Tongue (tissue), 2 donors: ENCODE results near the gene PDHX. TPM values are rescaled to one million over a fixed set of nuclear protein-coding genes. Genes with fewer than 3 reads are reported as not detected.
A peak's percentile ranks its signal among the peaks of the same experiment; 100 is the strongest.
"Not testable (repeated sequence)": the region's sequence is repeated elsewhere in the genome, so short reads cannot be mapped to it uniquely, and the experiment has no call there.

Experiments
- DNase-seq: peaks from one replicate; pipeline ENCODE4 v3.0.0-alpha.2; 2015
- total RNA-seq: library from RNA; depleted of rRNA; stranded (reverse); fragments of >200 nt; gene quantifications from one replicate; pipeline ENCODE4 v1.2.3, GENCODE V29; 2014

Gene PDHX
- total RNA-seq, 1 donor from 2014 or later, result 35.5 TPM

DNA sequence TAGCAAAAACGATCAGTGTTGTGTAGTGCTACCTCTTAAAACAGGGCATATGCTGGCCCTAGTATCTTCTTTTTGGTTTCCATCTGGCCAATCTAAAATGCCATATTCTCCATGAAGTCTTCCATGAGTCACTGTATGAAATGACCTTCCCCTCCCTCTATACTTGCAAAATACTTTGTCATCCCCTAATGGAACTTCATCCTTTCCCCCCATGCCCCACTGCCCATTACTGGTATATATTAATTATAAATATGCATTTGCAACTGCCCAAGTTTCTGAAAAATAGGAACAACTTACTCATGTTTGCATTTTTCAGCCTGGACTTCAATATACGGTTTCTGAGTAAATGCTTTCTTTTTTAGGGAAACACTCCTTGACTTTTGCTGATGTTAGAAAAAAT, 4.7 kb upstream of the PDHX start:
- no peak for DNase-seq

- not testable (repeated sequence) for DNase-seq
Measured at GRCh38 chr11:34913556-34913955, 2.9 kb upstream of the PDHX start.

DNA sequence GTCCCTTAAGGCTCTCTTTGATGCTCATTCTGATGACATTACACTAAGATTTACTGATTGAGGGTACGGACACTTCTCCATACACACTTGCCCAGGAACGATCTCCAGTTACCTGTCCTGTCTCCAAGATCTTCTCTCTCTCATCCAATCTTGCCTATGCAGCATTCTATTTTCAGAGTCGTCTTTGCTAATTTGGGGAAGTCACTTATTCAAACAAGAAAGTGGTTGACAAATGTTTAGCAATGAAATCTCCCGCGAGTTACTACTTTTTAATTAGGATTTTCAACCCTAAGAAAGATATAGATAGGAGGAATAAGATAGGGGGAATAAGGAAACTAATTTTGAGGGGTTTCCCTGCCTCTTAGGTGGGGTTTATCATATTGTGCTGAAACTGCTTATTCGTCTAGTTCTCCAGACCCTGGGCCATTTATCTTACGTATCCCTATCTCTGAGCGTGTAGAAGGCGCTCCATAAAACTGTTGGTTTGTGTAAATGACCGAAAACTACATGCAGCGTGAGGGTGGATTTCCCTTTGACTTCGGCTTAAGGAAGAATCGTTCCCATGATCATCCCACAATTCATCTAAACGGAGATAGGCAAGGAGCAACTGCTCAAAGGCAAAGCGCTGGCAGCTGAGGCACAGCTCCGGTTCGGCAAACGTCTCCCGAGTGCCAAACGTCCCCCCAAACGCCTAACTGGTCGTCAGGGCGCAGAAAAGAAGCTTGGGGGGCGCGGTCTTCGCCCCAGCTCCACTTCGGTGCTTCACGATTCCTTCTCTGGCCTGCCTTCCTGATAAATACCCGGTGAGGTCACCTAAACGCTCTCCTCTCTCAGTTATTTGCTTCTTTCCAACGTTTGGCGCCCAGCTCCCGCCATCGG, 1.0 kb upstream of the PDHX start:
- peak; percentile 77 for DNase-seq

GRCh38 chr11:34916843-34917770, 689 bp downstream of the PDHX start:
- peak; percentile 33 for DNase-seq

GRCh38 chr11:34921156-34921555, 4.7 kb downstream of the PDHX start:
- DNase-seq, result no peak

DNA sequence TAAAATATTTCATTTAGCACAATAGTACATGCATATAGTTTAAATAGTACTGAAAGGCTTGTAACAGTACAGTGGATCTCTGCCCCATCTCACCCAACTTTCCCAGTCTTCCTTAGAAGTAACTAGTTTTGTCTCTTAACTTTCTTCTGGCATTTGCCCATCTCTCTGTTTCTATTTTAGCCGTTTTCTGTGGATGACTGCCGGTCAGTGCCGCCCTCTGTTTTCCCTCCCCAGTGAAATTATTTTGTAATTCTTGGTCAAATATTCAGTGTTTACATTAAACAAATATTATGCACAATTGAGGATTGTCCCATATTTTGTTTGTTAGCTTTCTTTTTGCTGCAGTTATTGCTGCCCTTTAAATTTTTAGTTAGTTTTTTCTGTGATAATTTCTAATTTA, 8.3 kb downstream of the PDHX start:
- DNase-seq, result no peak

GRCh38 chr11:34926101-34926830, 9.8 kb downstream of the PDHX start:
- DNase-seq, result peak; percentile 81

GRCh38 chr11:34926831-34927132, 10.4 kb downstream of the PDHX start:
- DNase-seq, result no peak

- DNase-seq, result no peak
Measured at GRCh38 chr11:34928268-34928959, 12.0 kb downstream of the PDHX start.

DNA sequence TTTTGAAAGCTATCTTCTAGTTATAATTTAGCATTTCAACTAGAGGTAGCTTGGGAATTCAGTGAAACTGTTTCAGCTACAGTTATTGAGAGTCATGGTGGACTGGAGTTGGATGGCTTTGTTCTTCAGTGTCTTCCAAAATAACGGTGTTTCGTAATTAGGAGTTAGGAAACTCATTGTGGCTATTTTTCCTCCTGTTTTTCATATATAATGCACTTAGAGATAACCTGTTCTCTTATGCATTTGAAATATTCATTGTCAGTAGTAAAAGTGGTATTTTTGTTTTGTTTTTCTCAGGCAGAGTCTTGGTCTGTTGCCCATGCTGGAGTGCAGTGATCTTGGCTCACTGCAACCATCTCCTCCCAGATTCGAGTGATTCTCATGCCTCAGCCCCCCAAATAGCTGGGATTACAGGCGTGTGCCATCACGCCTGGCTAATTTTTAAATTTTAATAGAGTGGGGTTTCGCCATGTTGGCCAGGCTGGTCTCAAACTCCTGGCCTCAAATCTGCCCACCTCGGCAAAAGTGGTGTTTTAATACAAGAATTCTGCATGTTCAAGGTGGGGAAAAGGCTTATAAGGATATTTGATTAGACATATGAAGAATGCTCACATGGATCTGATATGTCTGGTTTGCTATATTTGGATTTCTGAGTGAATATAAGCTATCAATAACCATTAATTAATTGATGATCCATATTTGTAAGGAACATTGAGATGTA, 12.7 kb downstream of the PDHX start:
- DNase-seq, result no peak

GRCh38 chr11:34929794-34930763, 13.7 kb downstream of the PDHX start:
- no peak for DNase-seq

DNA sequence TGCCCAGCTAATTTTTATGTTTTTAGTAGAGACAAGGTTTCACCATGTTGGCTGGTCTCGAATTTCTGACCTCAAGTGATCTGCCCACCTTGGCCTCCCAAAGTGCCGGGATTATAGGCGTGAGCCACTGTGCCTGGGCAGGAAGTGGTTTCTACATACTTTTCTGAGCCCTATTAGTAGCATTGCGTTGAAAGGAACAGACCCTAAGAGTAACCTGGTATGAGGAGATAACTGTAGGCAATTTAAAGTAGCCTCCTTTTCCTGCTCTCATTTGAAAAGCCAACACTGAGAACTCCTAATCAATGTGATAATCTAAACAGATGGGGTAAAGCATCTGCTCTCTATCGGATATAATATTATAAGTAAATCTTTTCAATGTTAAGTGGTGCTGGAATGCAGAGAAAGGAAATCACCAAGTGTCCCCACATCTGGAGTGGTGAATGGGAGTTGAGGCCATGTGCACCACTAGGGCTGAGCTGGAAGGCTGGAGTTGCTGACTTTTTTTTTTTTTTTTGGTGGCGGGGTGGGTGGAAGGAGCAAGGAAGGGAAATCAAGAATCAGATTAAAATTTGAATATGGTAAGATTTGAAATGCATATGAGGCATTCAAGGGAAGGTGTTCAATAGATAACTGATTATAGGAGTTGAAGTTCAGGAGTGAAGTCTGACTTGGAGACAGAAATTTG, 20.7 kb downstream of the PDHX start:
- DNase-seq, result no peak

- DNase-seq, result no peak
Measured at GRCh38 chr11:34938611-34939010, 22.2 kb downstream of the PDHX start.

DNA sequence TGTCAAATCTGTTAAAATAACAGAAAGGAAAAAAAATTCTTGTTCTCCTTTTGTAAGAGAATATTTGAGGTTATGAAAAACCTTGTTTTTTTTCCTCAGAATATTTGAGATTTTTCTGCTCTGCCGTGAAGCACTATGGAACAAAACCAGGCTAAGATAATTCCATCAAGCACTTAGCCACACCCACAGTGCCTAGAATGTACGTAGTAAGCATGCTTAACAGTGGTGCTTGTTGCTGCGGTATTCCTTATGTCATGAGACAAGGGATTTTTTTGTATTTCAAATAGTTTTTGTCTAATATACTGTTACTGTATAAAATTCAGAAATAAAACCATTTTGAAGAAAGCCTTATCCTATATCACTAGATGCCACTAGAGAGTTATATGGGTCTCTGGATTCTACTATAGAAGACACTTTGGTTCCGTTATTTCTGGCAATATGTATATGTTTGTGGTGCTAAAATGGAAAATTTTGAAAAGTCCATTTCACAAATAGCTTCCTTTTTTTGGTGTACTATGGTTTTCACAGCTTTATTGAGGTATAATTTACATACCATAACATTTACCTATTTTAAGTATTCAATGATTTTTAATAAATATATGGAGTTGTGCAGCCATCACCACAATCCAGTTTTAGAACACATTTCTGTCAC, 23.7 kb downstream of the PDHX start:
- DNase-seq, result peak; percentile 10

GRCh38 chr11:34941688-34942087, 25.3 kb downstream of the PDHX start:
- DNase-seq, result no peak

DNA sequence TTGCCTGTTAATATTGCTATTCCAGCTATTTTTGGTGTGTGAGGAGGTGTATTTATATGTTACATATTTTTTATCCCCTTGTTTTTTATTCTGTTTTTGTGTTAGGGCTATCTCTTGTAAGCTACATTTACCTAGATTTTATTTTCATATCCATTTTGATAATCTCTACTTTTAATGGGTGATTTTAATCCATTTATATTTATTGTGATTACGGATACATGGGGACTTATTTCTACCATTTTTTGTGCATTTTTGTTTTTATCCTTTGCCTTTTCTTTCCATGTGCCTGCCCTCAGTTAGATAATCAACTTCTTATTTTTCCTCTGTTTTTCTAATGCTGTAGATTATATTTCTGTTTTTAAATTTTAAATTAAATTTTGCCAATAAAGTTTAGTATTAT, 28.3 kb downstream of the PDHX start:
- DNase-seq, result no peak

GRCh38 chr11:34948696-34949095, 32.3 kb downstream of the PDHX start:
- DNase-seq, result peak; percentile 29

- no peak for DNase-seq
Measured at GRCh38 chr11:34953955-34954354, 37.5 kb downstream of the PDHX start.

DNA sequence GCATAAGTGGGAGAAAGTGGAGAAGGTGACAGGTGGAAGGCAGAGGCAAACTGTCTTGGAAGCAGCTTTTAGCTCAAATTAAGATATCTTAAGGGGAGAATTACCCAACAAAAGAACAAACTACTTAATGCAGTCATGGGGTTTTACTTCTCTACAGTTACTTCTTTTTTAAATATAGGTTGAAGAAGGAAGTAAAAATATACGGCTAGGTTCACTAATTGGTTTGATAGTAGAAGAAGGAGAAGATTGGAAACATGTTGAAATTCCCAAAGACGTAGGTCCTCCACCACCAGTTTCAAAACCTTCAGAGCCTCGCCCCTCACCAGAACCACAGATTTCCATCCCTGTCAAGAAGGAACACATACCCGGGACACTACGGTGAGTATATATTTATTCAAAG, 40.8 kb downstream of the PDHX start:
- no peak for DNase-seq
